ENCODE measurements around the gene POLL. TPM values are rescaled to one million over a fixed set of nuclear protein-coding genes. Genes with fewer than 3 reads are reported as not detected.

The POLL gene
- total and polyA plus RNA-seq, 2 donors (not counting 3 experiments of a cell fraction or from before 2014, with no cell fraction given): 34.3 to 42.3 TPM

GRCh38 chr10:101572126-101572525 is 15.9 kb downstream of the POLL start:
- Histone ChIP-seq H3K4me2 (ENCODE audit: insufficient read depth, low read length) (no peak overlapping the region), H2AFZ (ENCODE audit: low read depth, low read length) (no peak overlapping the region), H3K4me3 (replicated peaks in 1 of 3; ENCODE audit: insufficient read depth in 1 of 3, low read depth in 1 of 3, low read length in 3 of 3) (no peak overlapping the region), H3K36me3 (ENCODE audit: control insufficient read depth in 2 of 2, extremely low read depth in 1 of 2, insufficient read depth in 2 of 2, low read length in 2 of 2) (no peaks in the 10 kb centered on the region), H3K9me3 (replicated peaks; ENCODE audit: control insufficient read depth, insufficient read depth, low read length) (no peaks in the 10 kb centered on the region), H3K27me3 (ENCODE audit: control insufficient read depth in 2 of 2, insufficient read depth in 2 of 2, low read length in 2 of 2) (peaks cover 11 to 13% of the 10 kb centered on the region in 2 experiments), H3K9ac (replicated peaks; ENCODE audit: extremely low read depth, insufficient read depth, low read length) (no peak overlapping the region), H3K9me1 (replicated peaks; ENCODE audit: control insufficient read depth, extremely low read depth, insufficient read depth, low read length) (no peaks in the 10 kb centered on the region), H4K20me1 (replicated peaks; ENCODE audit: control insufficient read depth, extremely low read depth, insufficient read depth, low read length) (no peaks in the 10 kb centered on the region), H3K79me2 (ENCODE audit: control insufficient read depth, insufficient read depth, low read length) (no peaks in the 10 kb centered on the region), H3K27ac (ENCODE audit: insufficient read depth, low read depth, low read length) (no peak overlapping the region), H3K4me1 (ENCODE audit: control insufficient read depth, extremely low read depth, insufficient read depth, low read length) (peaks cover 7% of the 10 kb centered on the region)
- POLR2A ChIA-PET: no interaction called here
- no TSS peak for BruUV-seq (replicated peaks)
- CTCF ChIA-PET: interaction anchor here (2.1 to 4.0 kb wide), 6 partner anchors 105 to 430 kb away, joined by 9 to 60 read pairs (median 38); no protein-coding TSS in a partner anchor
- dilution Hi-C loops (cut with MboI; ENCODE audit: extremely low pct_ligation_motif_present, low sequenced_read_pairs) (no loop called here), intact Hi-C loops (cut with micrococcal nuclease) (no loop called here)
- DNase-seq (ENCODE audit: low read depth, low spot score): no peak
- no peak for FAIRE-seq
- TF ChIP-seq CTCF (IDR thresholded peaks at IDR 0.05; ENCODE audit: extremely low read depth in 1 of 2, insufficient read depth in 1 of 2, low read depth in 1 of 2, low read length in 2 of 2) (no peak), FOS (IDR thresholded peaks at IDR 0.05; ENCODE audit: borderline replicate concordance, insufficient read depth, low read length) (no peak), POLR2A (IDR thresholded peaks at IDR 0.05; ENCODE audit: low read depth, low read length) (no peak), MAX (IDR thresholded peaks at IDR 0.05; ENCODE audit: insufficient read depth, insufficient read length) (no peak), MYC (IDR thresholded peaks at IDR 0.05; ENCODE audit: low read depth, low read length) (no peak), EZH2 (IDR thresholded peaks at IDR 0.05; ENCODE audit: borderline replicate concordance, low read depth, low read length, severe bottlenecking) (no peak), GATA2 (IDR thresholded peaks at IDR 0.05; ENCODE audit: insufficient read depth, insufficient read length, low read depth, low read length) (no peak), JUN (IDR thresholded peaks at IDR 0.05; ENCODE audit: borderline replicate concordance, insufficient read depth, insufficient read length, low read depth) (no peak), POLR2AphosphoS5 (IDR thresholded peaks at IDR 0.05; ENCODE audit: insufficient read depth, low read depth, low read length) (no peak)

Data from endothelial cell of umbilical vein (primary cell).